Uterus (tissue), 2 donors: ENCODE data around the gene DUSP9.

ENCODE experiments used
- POLR2A ChIP-seq, 2 donors: fragments of 450-650 bp; IDR thresholded peaks; one replicate each; pipeline ENCODE4 v1.6.1; 2016; ENCODE audit warnings: antibody characterized with exemption in 2 of 2, mild to moderate bottlenecking in 1 of 2, moderate library complexity in 1 of 2
- TF ChIP-seq, protein P1 (sequence below), 4 experiments: fragments of 200-600 bp in 2 of 4; fragments of 450-650 bp in 2 of 4; sonication (generic) in 2 of 4; IDR thresholded peaks; one replicate each; pipeline ENCODE4 v1.5.1; 2016 to 2019; ENCODE audit warnings: antibody characterized with exemption in 4 of 4, mild to moderate bottlenecking in 2 of 4, moderate library complexity in 1 of 4

DNA sequence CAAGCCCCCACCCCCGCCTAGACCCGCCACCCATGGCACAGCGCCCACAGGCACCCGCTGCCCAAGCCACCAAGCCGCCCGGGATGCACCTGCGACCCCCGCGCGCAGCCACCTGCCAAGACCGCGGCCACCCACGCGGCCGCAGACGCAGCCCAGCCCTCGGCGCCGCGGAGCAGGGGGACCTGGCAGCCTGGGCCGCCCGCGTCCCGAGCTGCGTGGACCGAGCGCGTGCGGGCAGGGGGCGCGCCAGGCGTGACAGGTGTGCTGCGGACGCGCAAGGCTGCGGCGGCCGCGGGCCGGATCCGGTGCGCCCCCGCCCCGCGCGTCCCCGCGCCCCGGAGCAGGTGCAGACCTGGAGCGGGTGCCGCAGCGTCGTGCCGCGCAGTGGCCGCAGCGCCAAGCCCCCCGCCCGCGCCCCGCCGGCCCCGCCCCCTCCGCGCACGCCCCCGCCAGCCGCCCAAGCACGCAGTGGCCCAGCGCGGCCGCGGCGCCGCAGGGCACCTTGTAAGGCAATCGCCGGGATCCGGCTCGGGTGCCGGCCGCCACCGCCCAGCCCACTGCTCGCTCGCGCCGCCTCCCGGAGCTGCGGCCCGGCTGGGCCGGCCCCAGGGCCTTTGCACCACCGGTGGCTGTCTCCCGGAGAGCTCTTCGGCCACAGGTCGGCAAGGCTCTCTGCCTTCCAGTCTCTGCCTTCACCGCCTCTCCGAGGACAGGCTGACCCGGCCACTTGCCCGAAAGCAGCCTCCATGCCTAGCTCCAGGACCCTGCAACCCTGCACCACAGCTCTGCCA lies 26.6 kb downstream of the DUSP9 start, which contains the start of gene PNCK:
- TF ChIP-seq, protein P1, sequence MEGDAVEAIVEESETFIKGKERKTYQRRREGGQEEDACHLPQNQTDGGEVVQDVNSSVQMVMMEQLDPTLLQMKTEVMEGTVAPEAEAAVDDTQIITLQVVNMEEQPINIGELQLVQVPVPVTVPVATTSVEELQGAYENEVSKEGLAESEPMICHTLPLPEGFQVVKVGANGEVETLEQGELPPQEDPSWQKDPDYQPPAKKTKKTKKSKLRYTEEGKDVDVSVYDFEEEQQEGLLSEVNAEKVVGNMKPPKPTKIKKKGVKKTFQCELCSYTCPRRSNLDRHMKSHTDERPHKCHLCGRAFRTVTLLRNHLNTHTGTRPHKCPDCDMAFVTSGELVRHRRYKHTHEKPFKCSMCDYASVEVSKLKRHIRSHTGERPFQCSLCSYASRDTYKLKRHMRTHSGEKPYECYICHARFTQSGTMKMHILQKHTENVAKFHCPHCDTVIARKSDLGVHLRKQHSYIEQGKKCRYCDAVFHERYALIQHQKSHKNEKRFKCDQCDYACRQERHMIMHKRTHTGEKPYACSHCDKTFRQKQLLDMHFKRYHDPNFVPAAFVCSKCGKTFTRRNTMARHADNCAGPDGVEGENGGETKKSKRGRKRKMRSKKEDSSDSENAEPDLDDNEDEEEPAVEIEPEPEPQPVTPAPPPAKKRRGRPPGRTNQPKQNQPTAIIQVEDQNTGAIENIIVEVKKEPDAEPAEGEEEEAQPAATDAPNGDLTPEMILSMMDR (IDR thresholded peaks at IDR 0.05), result no peak
- TF ChIP-seq POLR2A (IDR thresholded peaks at IDR 0.05), result no peak
